Measurements from ENCODE around the gene TP63.

DNA sequence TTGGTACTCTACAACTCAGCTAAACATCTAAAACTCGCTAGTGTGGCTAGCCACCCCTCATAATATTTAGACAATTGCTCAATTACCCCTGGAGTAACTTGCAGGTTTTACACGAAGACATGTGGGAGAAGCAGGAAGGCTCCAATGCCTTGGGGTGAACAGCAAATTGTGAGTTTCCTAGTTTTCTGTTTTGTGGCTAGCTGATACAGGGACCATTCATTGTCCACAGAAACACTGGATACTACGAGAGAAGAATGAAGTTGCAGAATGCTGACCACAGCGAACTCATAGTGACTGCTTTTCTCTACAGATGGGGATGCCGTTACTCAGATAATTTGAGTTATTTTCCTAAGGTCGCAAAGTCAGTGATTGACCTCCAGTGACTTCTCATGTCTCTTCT lies 276.6 kb downstream of the TP63 start:
- TF ChIP-seq POLR2A (IDR thresholded peaks at IDR 0.05) (no peak), POLR2AphosphoS5 (IDR thresholded peaks at IDR 0.05) (no peak)
- TF ChIP-seq, protein P1, sequence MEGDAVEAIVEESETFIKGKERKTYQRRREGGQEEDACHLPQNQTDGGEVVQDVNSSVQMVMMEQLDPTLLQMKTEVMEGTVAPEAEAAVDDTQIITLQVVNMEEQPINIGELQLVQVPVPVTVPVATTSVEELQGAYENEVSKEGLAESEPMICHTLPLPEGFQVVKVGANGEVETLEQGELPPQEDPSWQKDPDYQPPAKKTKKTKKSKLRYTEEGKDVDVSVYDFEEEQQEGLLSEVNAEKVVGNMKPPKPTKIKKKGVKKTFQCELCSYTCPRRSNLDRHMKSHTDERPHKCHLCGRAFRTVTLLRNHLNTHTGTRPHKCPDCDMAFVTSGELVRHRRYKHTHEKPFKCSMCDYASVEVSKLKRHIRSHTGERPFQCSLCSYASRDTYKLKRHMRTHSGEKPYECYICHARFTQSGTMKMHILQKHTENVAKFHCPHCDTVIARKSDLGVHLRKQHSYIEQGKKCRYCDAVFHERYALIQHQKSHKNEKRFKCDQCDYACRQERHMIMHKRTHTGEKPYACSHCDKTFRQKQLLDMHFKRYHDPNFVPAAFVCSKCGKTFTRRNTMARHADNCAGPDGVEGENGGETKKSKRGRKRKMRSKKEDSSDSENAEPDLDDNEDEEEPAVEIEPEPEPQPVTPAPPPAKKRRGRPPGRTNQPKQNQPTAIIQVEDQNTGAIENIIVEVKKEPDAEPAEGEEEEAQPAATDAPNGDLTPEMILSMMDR (IDR thresholded peaks at IDR 0.05) = no peak
